ENCODE data around the gene RHCG. TPM values are rescaled to one million over a fixed set of nuclear protein-coding genes. Genes with fewer than 3 reads are reported as not detected.

RHCG gene
- total and polyA plus RNA-seq, 8 donors, result 2.2 to 3.1 (median 2.6) TPM; not detected in 2

- TF ChIP-seq CTCF (IDR thresholded peaks at IDR 0.05), result no peak
- intact Hi-C loops (cut with DNase I), result no loop called here
- no peak for DNase-seq
- Histone ChIP-seq H3K4me1 (peaks cover 0 to 7% of the 10 kb centered on the region in 2 donors), H3K27ac (no peak overlapping the region), H3K9me3 (no peaks in the 10 kb centered on the region), H3K4me3 (no peak overlapping the region), H3K36me3 (no peaks in the 10 kb centered on the region), H3K27me3 (peaks cover 37 to 89% of the 10 kb centered on the region in 2 donors)
- ATAC-seq, result no peak
Observed at GRCh38 chr15:89499156-89499555, 2.8 kb upstream of the RHCG start.

GRCh38 chr15:89498574-89498906, 2.2 kb upstream of the RHCG start:
- H3K27me3 ChIP-seq, result peaks cover 38 to 93% of the 10 kb centered on the region in 2 donors
- peaks cover 0 to 7% of the 10 kb centered on the region in 2 donors for H3K4me1 ChIP-seq
- DNase-seq, result no peak
- no peak for TF ChIP-seq CTCF (IDR thresholded peaks at IDR 0.05)
- H3K36me3 ChIP-seq, result no peaks in the 10 kb centered on the region
- H3K27ac ChIP-seq, result no peak overlapping the region
- H3K9me3 ChIP-seq, result no peaks in the 10 kb centered on the region
- no peak for ATAC-seq
- intact Hi-C loops (cut with DNase I), result no loop called here
- H3K4me3 ChIP-seq, result no peak overlapping the region

GRCh38 chr15:89497231-89497630, 848 bp upstream of the RHCG start:
- ATAC-seq, result no peak
- no peaks in the 10 kb centered on the region for H3K36me3 ChIP-seq
- peaks cover 38 to 98% of the 10 kb centered on the region in 2 donors for H3K27me3 ChIP-seq
- no peak overlapping the region for H3K27ac ChIP-seq
- no peak for DNase-seq
- TF ChIP-seq CTCF (IDR thresholded peaks at IDR 0.05), result no peak
- intact Hi-C loops (cut with DNase I), result no loop called here
- H3K9me3 ChIP-seq, result no peaks in the 10 kb centered on the region
- no peak overlapping the region for H3K4me3 ChIP-seq
- H3K4me1 ChIP-seq, result peaks cover 0 to 7% of the 10 kb centered on the region in 2 donors

- intact Hi-C loops (cut with DNase I), result no loop called here
- TF ChIP-seq CTCF (IDR thresholded peaks at IDR 0.05), result no peak
- H3K4me1 ChIP-seq, result peaks cover 0 to 7% of the 10 kb centered on the region in 2 donors
- no peak overlapping the region for H3K27ac ChIP-seq
- no peaks in the 10 kb centered on the region for H3K36me3 ChIP-seq
- no peak overlapping the region for H3K4me3 ChIP-seq
- H3K9me3 ChIP-seq, result no peaks in the 10 kb centered on the region
- ATAC-seq (no peak), DNase-seq (no peak)
- peaks cover 38 to 100% of the 10 kb centered on the region in 2 donors for H3K27me3 ChIP-seq
Observed at GRCh38 chr15:89495638-89496145, 691 bp downstream of the RHCG start.

GRCh38 chr15:89494941-89495637, 1.3 kb downstream of the RHCG start:
- H3K4me1 ChIP-seq, result peaks cover 0 to 7% of the 10 kb centered on the region in 2 donors
- no peak for ATAC-seq
- H3K27ac ChIP-seq, result no peak overlapping the region
- no peak for DNase-seq
- TF ChIP-seq CTCF (IDR thresholded peaks at IDR 0.05), result peak; percentile 22 to 46
- intact Hi-C loops (cut with DNase I), result no loop called here
- no peaks in the 10 kb centered on the region for H3K36me3 ChIP-seq
- peaks cover 38 to 98% of the 10 kb centered on the region in 2 donors for H3K27me3 ChIP-seq
- no peaks in the 10 kb centered on the region for H3K9me3 ChIP-seq
- no peak overlapping the region for H3K4me3 ChIP-seq

All from left lung (tissue), 10 donors.